ENCODE results near the gene GTF2IRD1. TPM values are rescaled to one million over a fixed set of nuclear protein-coding genes. Genes with fewer than 3 reads are reported as not detected.

Gene GTF2IRD1
- total RNA-seq, 2 experiments from 2014 or later = 0.20 to 0.66 TPM

- ATAC-seq = no peak
- no peak overlapping the region for H3K27ac Mint-ChIP-seq
- no peaks in the 10 kb centered on the region for H3K9me3 Mint-ChIP-seq (ENCODE audit: low read depth)
- no peak overlapping the region for H3K4me3 Mint-ChIP-seq
- DNase-seq = no peak
- H3K4me1 Mint-ChIP-seq = no peaks in the 10 kb centered on the region
- H3K27me3 Mint-ChIP-seq = no peaks in the 10 kb centered on the region
- H3K36me3 Mint-ChIP-seq = no peaks in the 10 kb centered on the region
- CTCF ChIA-PET = interaction anchor here (1.3 to 1.4 kb wide), 2 partner anchors 13 to 256 kb away, joined by 3 read pairs; no protein-coding TSS in a partner anchor
Observed at GRCh38 chr7:74462707-74463100, 9.0 kb downstream of the GTF2IRD1 start.

GRCh38 chr7:74464931-74465886, 11.5 kb downstream of the GTF2IRD1 start:
- Mint-ChIP-seq H3K4me3 (no peak overlapping the region), H3K36me3 (no peaks in the 10 kb centered on the region), H3K27me3 (no peaks in the 10 kb centered on the region), H3K9me3 (ENCODE audit: low read depth) (no peaks in the 10 kb centered on the region), H3K27ac (no peak overlapping the region), H3K4me1 (no peaks in the 10 kb centered on the region)
- DNase-seq = no peak
- CTCF ChIA-PET = interaction anchor here (0.7 kb wide), 1 partner anchor 64 kb away, joined by 3 read pairs; no protein-coding TSS in a partner anchor
- ATAC-seq = no peak

GRCh38 chr7:74466196-74466813, 12.6 kb downstream of the GTF2IRD1 start:
- ATAC-seq (no peak), DNase-seq (no peak)
- no peaks in the 10 kb centered on the region for H3K36me3 Mint-ChIP-seq
- H3K27me3 Mint-ChIP-seq = no peaks in the 10 kb centered on the region
- CTCF ChIA-PET = no interaction called here
- H3K27ac Mint-ChIP-seq = no peak overlapping the region
- H3K9me3 Mint-ChIP-seq (ENCODE audit: low read depth) = no peaks in the 10 kb centered on the region
- H3K4me1 Mint-ChIP-seq = no peaks in the 10 kb centered on the region
- no peak overlapping the region for H3K4me3 Mint-ChIP-seq

- Mint-ChIP-seq H3K27ac (no peak overlapping the region), H3K4me1 (no peaks in the 10 kb centered on the region), H3K36me3 (no peaks in the 10 kb centered on the region), H3K4me3 (no peak overlapping the region), H3K9me3 (ENCODE audit: low read depth) (no peaks in the 10 kb centered on the region), H3K27me3 (no peaks in the 10 kb centered on the region)
- DNase-seq (no peak), ATAC-seq (no peak)
- CTCF ChIA-PET = no interaction called here
Observed at GRCh38 chr7:74467876-74468275, 14.2 kb downstream of the GTF2IRD1 start.

GRCh38 chr7:74470504-74470903, 16.8 kb downstream of the GTF2IRD1 start:
- Mint-ChIP-seq H3K4me3 (no peak overlapping the region), H3K36me3 (no peaks in the 10 kb centered on the region), H3K4me1 (no peaks in the 10 kb centered on the region), H3K27ac (no peak overlapping the region), H3K27me3 (no peaks in the 10 kb centered on the region), H3K9me3 (ENCODE audit: low read depth) (no peaks in the 10 kb centered on the region)
- ATAC-seq (no peak), DNase-seq (no peak)
- CTCF ChIA-PET = no interaction called here

- no peak for DNase-seq
- CTCF ChIA-PET = no interaction called here
- H3K4me3 Mint-ChIP-seq = no peak overlapping the region
Observed at GRCh38 chr7:74473116-74473515, 19.4 kb downstream of the GTF2IRD1 start.

GRCh38 chr7:74474271-74474865, 20.7 kb downstream of the GTF2IRD1 start:
- CTCF ChIA-PET = no interaction called here
- Mint-ChIP-seq H3K27me3 (no peaks in the 10 kb centered on the region), H3K4me1 (no peaks in the 10 kb centered on the region), H3K9me3 (ENCODE audit: low read depth) (no peaks in the 10 kb centered on the region), H3K36me3 (no peaks in the 10 kb centered on the region), H3K4me3 (no peak overlapping the region), H3K27ac (no peak overlapping the region)
- no peak for ATAC-seq
- DNase-seq = no peak

More at GRCh38 chr7:74473116-74473515, 19.4 kb downstream of the GTF2IRD1 start:
- Mint-ChIP-seq H3K27ac (no peak overlapping the region), H3K9me3 (ENCODE audit: low read depth) (no peaks in the 10 kb centered on the region), H3K4me1 (no peaks in the 10 kb centered on the region), H3K27me3 (no peaks in the 10 kb centered on the region), H3K36me3 (no peaks in the 10 kb centered on the region)
- no peak for ATAC-seq

GRCh38 chr7:74475243-74475986, 21.7 kb downstream of the GTF2IRD1 start:
- no peak for ATAC-seq
- Mint-ChIP-seq H3K27ac (no peak overlapping the region), H3K27me3 (peaks cover 4% of the 10 kb centered on the region), H3K4me3 (no peak overlapping the region), H3K4me1 (no peaks in the 10 kb centered on the region), H3K9me3 (ENCODE audit: low read depth) (no peaks in the 10 kb centered on the region), H3K36me3 (no peaks in the 10 kb centered on the region)
- CTCF ChIA-PET = no interaction called here
- no peak for DNase-seq

- no peak overlapping the region for H3K27ac Mint-ChIP-seq
Observed at GRCh38 chr7:74475987-74476350, 22.3 kb downstream of the GTF2IRD1 start.

GRCh38 chr7:74476626-74477025, 22.9 kb downstream of the GTF2IRD1 start:
- CTCF ChIA-PET = no interaction called here
- H3K9me3 Mint-ChIP-seq (ENCODE audit: low read depth) = no peaks in the 10 kb centered on the region
- no peaks in the 10 kb centered on the region for H3K36me3 Mint-ChIP-seq
- H3K27me3 Mint-ChIP-seq = peaks cover 9% of the 10 kb centered on the region
- DNase-seq (no peak), ATAC-seq (no peak)
- H3K4me3 Mint-ChIP-seq = no peak overlapping the region
- no peaks in the 10 kb centered on the region for H3K4me1 Mint-ChIP-seq
- H3K27ac Mint-ChIP-seq = no peak overlapping the region

More at GRCh38 chr7:74475987-74476350, 22.3 kb downstream of the GTF2IRD1 start:
- CTCF ChIA-PET = no interaction called here
- Mint-ChIP-seq H3K9me3 (ENCODE audit: low read depth) (no peaks in the 10 kb centered on the region), H3K4me1 (no peaks in the 10 kb centered on the region), H3K4me3 (no peak overlapping the region), H3K36me3 (no peaks in the 10 kb centered on the region), H3K27me3 (peaks cover 4% of the 10 kb centered on the region)
- DNase-seq (no peak), ATAC-seq (no peak)

- DNase-seq = no peak
- H3K4me1 Mint-ChIP-seq = no peaks in the 10 kb centered on the region
- no peak for ATAC-seq
- H3K4me3 Mint-ChIP-seq = no peak overlapping the region
- no peaks in the 10 kb centered on the region for H3K9me3 Mint-ChIP-seq (ENCODE audit: low read depth)
- H3K36me3 Mint-ChIP-seq = no peaks in the 10 kb centered on the region
- peaks cover 14% of the 10 kb centered on the region for H3K27me3 Mint-ChIP-seq
- CTCF ChIA-PET = no interaction called here
- no peak overlapping the region for H3K27ac Mint-ChIP-seq
Observed at GRCh38 chr7:74478671-74479065, 25.0 kb downstream of the GTF2IRD1 start.

- CTCF ChIA-PET = no interaction called here
- ATAC-seq (no peak), DNase-seq (no peak)
- Mint-ChIP-seq H3K9me3 (ENCODE audit: low read depth) (no peaks in the 10 kb centered on the region), H3K4me1 (no peaks in the 10 kb centered on the region), H3K27me3 (peaks cover 14% of the 10 kb centered on the region), H3K36me3 (no peaks in the 10 kb centered on the region), H3K4me3 (no peak overlapping the region), H3K27ac (no peak overlapping the region)
Observed at GRCh38 chr7:74479066-74479781, 25.5 kb downstream of the GTF2IRD1 start.

All from activated CD8-positive, alpha-beta memory T cell treated with anti-CD3 and anti-CD28 coated beads, Interleukin-2, amount 10 ng/mL, durations not matched to agents 7 days and 5 days (primary cell).